Fibroblast of lung (primary cell): ENCODE measurements around the gene ZNF575. TPM values are rescaled to one million over a fixed set of nuclear protein-coding genes. Genes with fewer than 3 reads are reported as not detected.

Source experiments
- DNase-seq, 2 donors: peaks; one replicate each; pipeline versions ENCODE4 v3.0.0 to v3.0.0-alpha.2; 2010; ENCODE audit warnings: low read depth in 2 of 2
- H2AFZ ChIP-seq: 2 replicates; pipeline ENCODE4 v1.5.1; 2012; ENCODE audit warnings: low read length, control low read depth, inconsistent platforms
- H3K27ac ChIP-seq: 2 replicates; pipeline ENCODE4 v1.5.1; 2011; ENCODE audit warnings: low read length, control low read depth; ENCODE audit not compliant: insufficient read depth
- H3K27me3 ChIP-seq: 2 replicates; pipeline ENCODE4 v1.5.1; 2011; ENCODE audit warnings: mild to moderate bottlenecking, low read length; ENCODE audit not compliant: control insufficient read depth, insufficient read depth
- H3K36me3 ChIP-seq: 2 replicates; pipeline ENCODE4 v1.5.1; 2011; ENCODE audit warnings: low read length; ENCODE audit not compliant: control insufficient read depth, insufficient read depth
- H3K4me1 ChIP-seq: 2 replicates; pipeline ENCODE4 v1.5.1; 2011; ENCODE audit warnings: low read length; ENCODE audit not compliant: control insufficient read depth, insufficient read depth; ENCODE audit errors: extremely low read depth
- H3K4me2 ChIP-seq: 2 replicates; pipeline ENCODE4 v1.5.1; 2011; ENCODE audit warnings: low read length, control low read depth; ENCODE audit not compliant: insufficient read depth; ENCODE audit errors: extremely low read depth
- H3K4me3 ChIP-seq, 4 experiments: fragments of 200-600 bp in 1 of 4; sonication (generic) in 1 of 4; replicated peaks in 1 of 4; 2 replicates each; pipeline ENCODE4 v1.5.1; 2011 to 2016; ENCODE audit warnings: low read length in 4 of 4, low read depth in 3 of 4, mild to moderate bottlenecking in 3 of 4, control low read depth in 2 of 4, inconsistent platforms in 1 of 4, mixed read lengths in 1 of 4; ENCODE audit not compliant: insufficient read depth in 1 of 4; ENCODE audit errors: control extremely low read depth in 1 of 4
- H3K79me2 ChIP-seq: 2 replicates; pipeline ENCODE4 v1.5.1; 2012; ENCODE audit warnings: mild to moderate bottlenecking, low read length, inconsistent platforms; ENCODE audit not compliant: control insufficient read depth, insufficient read depth
- H3K9ac ChIP-seq: 2 replicates; pipeline ENCODE4 v1.5.1; 2011; ENCODE audit warnings: mild to moderate bottlenecking, low read length, control low read depth; ENCODE audit not compliant: insufficient read depth
- H3K9me3 ChIP-seq: 2 replicates; pipeline ENCODE4 v1.5.1; 2012; ENCODE audit warnings: low read depth, low read length; ENCODE audit not compliant: control insufficient read depth, insufficient read depth
- H4K20me1 ChIP-seq: 2 replicates; pipeline ENCODE4 v1.5.1; 2011; ENCODE audit warnings: low read length; ENCODE audit not compliant: control insufficient read depth, insufficient read depth; ENCODE audit errors: extremely low read depth
- CTCF ChIP-seq, 2 donors: IDR thresholded peaks in 1 of 2; conservative IDR thresholded peaks in 1 of 2; 1 replicate in 1 of 2; 2 replicates in 1 of 2; pipeline ENCODE4 v1.5.1; 2011 to 2012; ENCODE audit warnings: low read length in 2 of 2, control low read depth in 1 of 2, inconsistent platforms in 1 of 2, low read depth in 1 of 2, mild to moderate bottlenecking in 1 of 2
- EZH2 ChIP-seq: IDR thresholded peaks from 2 replicates; pipeline ENCODE4 v1.5.1; 2012; ENCODE audit warnings: low read length, control low read depth, mild to moderate bottlenecking; ENCODE audit errors: missing control alignments
- polyA minus RNA-seq: library from RNA; depleted of rRNA, polyadenylated mRNA; stranded (reverse); fragments of >200 nt; gene quantifications from 2 replicates; pipeline ENCODE4 v1.2.3, GENCODE V29; 2011; ENCODE audit warnings: low replicate concordance
- polyA plus RNA-seq, 2 donors: library from polyadenylated mRNA; depleted of rRNA in 1 of 2; stranded (reverse) in 1 of 2; unstranded in 1 of 2; fragments of >200 nt; gene quantifications; 2 replicates each; pipeline ENCODE4 v1.2.1, GENCODE V29; 2011 to 2012; ENCODE audit warnings: missing spikeins in 1 of 2
- total RNA-seq: library from RNA; depleted of rRNA; stranded (reverse); fragments of >200 nt; gene quantifications from 2 replicates; pipeline ENCODE4 v1.2.1, GENCODE V29; 2014

The ZNF575 gene
- total RNA-seq = 0.26 and 0.33 TPM in 2 replicates
- 0.27 TPM in 2 replicates for polyA plus RNA-seq
- 2.6 and 3.9 TPM in 2 replicates for polyA plus RNA-seq (2012)
- polyA minus RNA-seq = 1.4 and 1.6 TPM in 2 replicates

- no peaks in the 10 kb centered on the region for H3K36me3 ChIP-seq
- H3K27me3 ChIP-seq = no peaks in the 10 kb centered on the region
- H3K9me3 ChIP-seq = no peaks in the 10 kb centered on the region
- no peaks in the 10 kb centered on the region for H4K20me1 ChIP-seq
- H3K4me3 ChIP-seq = peak within 1 kb of the TSS; percentile 43 to 82 (median 68)
- peak within 1 kb of the TSS; percentile 27 for H3K9ac ChIP-seq
- H3K4me1 ChIP-seq = peaks cover 6% of the 10 kb centered on the region
- TF ChIP-seq EZH2 (no peak), CTCF (conservative IDR thresholded peaks at IDR 0.05 in 1 of 2, IDR thresholded peaks at IDR 0.05 in 1 of 2; ENCODE audit: low read depth in 1 of 2, low read length in 2 of 2) (no peak)
- H3K27ac ChIP-seq = peak within 1 kb of the TSS; percentile 79
- H3K79me2 ChIP-seq = no peaks in the 10 kb centered on the region
- peak within 1 kb of the TSS; percentile 89 for H3K4me2 ChIP-seq
- peak; percentile 97 for DNase-seq
- peak within 1 kb of the TSS; percentile 85 for H2AFZ ChIP-seq
Observed at GRCh38 chr19:43532962-43533545, at the start of gene ZNF575. Gene ZNF575 (plus strand): TSS chr19:43533188. CDS start chr19:43534423, 1,235 bp downstream.

- H3K9ac ChIP-seq = no peak overlapping the region
- no peaks in the 10 kb centered on the region for H3K36me3 ChIP-seq
- H3K4me2 ChIP-seq = no peak overlapping the region
- no peaks in the 10 kb centered on the region for H4K20me1 ChIP-seq
- H3K27ac ChIP-seq = no peak overlapping the region
- no peak overlapping the region for H3K4me3 ChIP-seq
- H3K79me2 ChIP-seq = no peaks in the 10 kb centered on the region
- no peak overlapping the region for H2AFZ ChIP-seq
- no peak for DNase-seq
- TF ChIP-seq CTCF (conservative IDR thresholded peaks at IDR 0.05 in 1 of 2, IDR thresholded peaks at IDR 0.05 in 1 of 2; ENCODE audit: low read depth in 1 of 2, low read length in 2 of 2) (no peak), EZH2 (no peak)
- H3K4me1 ChIP-seq = no peaks in the 10 kb centered on the region
- no peaks in the 10 kb centered on the region for H3K27me3 ChIP-seq
- H3K9me3 ChIP-seq = no peaks in the 10 kb centered on the region
Observed at GRCh38 chr19:43483281-43483680, 49.7 kb upstream of the ZNF575 start.

GRCh38 chr19:43485951-43486350 lies 47.0 kb upstream of the ZNF575 start:
- no peak overlapping the region for H2AFZ ChIP-seq
- DNase-seq = no peak

More at GRCh38 chr19:43485951-43486350, 47.0 kb upstream of the ZNF575 start:
- no peak overlapping the region for H3K4me2 ChIP-seq
- no peak overlapping the region for H3K4me3 ChIP-seq
- TF ChIP-seq CTCF (conservative IDR thresholded peaks at IDR 0.05 in 1 of 2, IDR thresholded peaks at IDR 0.05 in 1 of 2; ENCODE audit: low read depth in 1 of 2, low read length in 2 of 2) (no peak), EZH2 (no peak)
- no peaks in the 10 kb centered on the region for H3K4me1 ChIP-seq
- no peaks in the 10 kb centered on the region for H3K79me2 ChIP-seq
- no peaks in the 10 kb centered on the region for H4K20me1 ChIP-seq
- H3K27ac ChIP-seq = no peak overlapping the region
- no peaks in the 10 kb centered on the region for H3K36me3 ChIP-seq
- H3K27me3 ChIP-seq = no peaks in the 10 kb centered on the region
- no peaks in the 10 kb centered on the region for H3K9me3 ChIP-seq
- H3K9ac ChIP-seq = no peak overlapping the region
